GM12878 (cell line): ENCODE measurements around the gene TIPARP. TPM values are rescaled to one million over a fixed set of nuclear protein-coding genes. Genes with fewer than 3 reads are reported as not detected.

Source experiments
- ATAC-seq: fragments of 200-7000 bp; cut with Tn5 transposase; 3 replicates; pipeline ENCODE4 v1.9.1; 2020; ENCODE audit warnings: mild to moderate bottlenecking, moderate library complexity
- BruUV-seq: library from RNA; stranded (reverse); fragments of 400-500 nt; replicated peaks from 2 replicates; lab custom pipeline; 2021; lab: Mats Ljungman, UMichigan
- CTCF ChIA-PET: fragments of 300-600 bp; sonication (Branson Sonifier 250); formaldehyde crosslinking; extraction: SDS; loops from one replicate; lab custom pipeline; 2021; ENCODE audit warnings: inconsistent platforms; lab: Yijun Ruan, JAX
- POLR2A ChIA-PET: fragments of 350-600 bp; formaldehyde crosslinking; extraction: SDS; loops from one replicate; lab custom pipeline; 2021; ENCODE audit warnings: inconsistent platforms; lab: Charles Lee
- RAD21 ChIA-PET: fragments of 300-600 bp; sonication (Branson Sonifier 250); formaldehyde crosslinking; loops from one replicate; lab custom pipeline; 2023; ENCODE audit warnings: antibody characterized with exemption; ENCODE audit not compliant: unreplicated experiment; lab: Charles Lee
- SMC1A ChIA-PET: fragments of 300-600 bp; sonication (Branson Sonifier 250); formaldehyde crosslinking; loops from one replicate; lab custom pipeline; 2023; ENCODE audit not compliant: unreplicated experiment, uncharacterized antibody; lab: Charles Lee
- DNase-seq: peaks from one replicate; pipeline ENCODE4 v3.0.0-alpha.2; 2011; ENCODE audit warnings: low read depth, low spot score
- FAIRE-seq: peaks from 3 replicates; lab custom pipeline; 2011; peaks lifted over from hg19 to GRCh38; lab: Jason Lieb, UNC
- H2AFZ ChIP-seq: 2 replicates; pipeline ENCODE4 v1.6.0; 2011; ENCODE audit warnings: low read depth, low read length, control low read depth; ENCODE audit not compliant: control insufficient read depth
- H3K27ac ChIP-seq: 2 replicates; pipeline ENCODE4 v1.5.1; 2011; ENCODE audit warnings: control low read depth; ENCODE audit not compliant: control insufficient read depth, insufficient read depth
- H3K27me3 ChIP-seq, 2 experiments: replicated peaks in 1 of 2; 2 replicates each; pipeline versions ENCODE4 v1.6.0 to v1.6.1; 2011; ENCODE audit warnings: low read length in 1 of 2; ENCODE audit not compliant: control insufficient read depth in 2 of 2, insufficient read depth in 2 of 2
- H3K36me3 ChIP-seq, 2 experiments: 2 replicates each; pipeline ENCODE4 v1.5.1; 2011; ENCODE audit warnings: low read length in 1 of 2; ENCODE audit not compliant: control insufficient read depth in 2 of 2, insufficient read depth in 2 of 2
- H3K4me1 ChIP-seq: 2 replicates; pipeline ENCODE4 v1.6.1; 2011; ENCODE audit warnings: mild to moderate bottlenecking, low read length, moderate library complexity, mixed read lengths; ENCODE audit not compliant: control insufficient read depth, insufficient read depth
- H3K4me2 ChIP-seq: 2 replicates; pipeline ENCODE4 v1.6.0; 2011; ENCODE audit warnings: control low read depth; ENCODE audit not compliant: control insufficient read depth, insufficient read depth
- H3K4me3 ChIP-seq: fragments of 200-600 bp; sonication (generic); 2 replicates; pipeline ENCODE4 v1.5.1; 2016
- H3K79me2 ChIP-seq: 2 replicates; pipeline ENCODE4 v1.6.0; 2011; ENCODE audit warnings: low read length; ENCODE audit not compliant: control insufficient read depth, insufficient read depth
- H3K9ac ChIP-seq: 2 replicates; pipeline ENCODE4 v1.8.0; 2011; ENCODE audit warnings: low read length, control low read depth, mixed read lengths; ENCODE audit not compliant: control insufficient read depth, insufficient read depth
- H3K9me3 ChIP-seq: replicated peaks from 3 replicates; pipeline ENCODE4 v1.5.1; 2011; ENCODE audit warnings: mild to moderate bottlenecking, low read length; ENCODE audit not compliant: control insufficient read depth, insufficient read depth
- H4K20me1 ChIP-seq: 2 replicates; pipeline ENCODE4 v1.6.0; 2011; ENCODE audit not compliant: control insufficient read depth, insufficient read depth
- ATF7 ChIP-seq: fragments of 450-650 bp; IDR thresholded peaks from 2 replicates; pipeline ENCODE4 v1.6.1; 2016; ENCODE audit warnings: low read depth, mild to moderate bottlenecking
- BHLHE40 ChIP-seq, 2 experiments: fragments of 450-650 bp in 1 of 2; IDR thresholded peaks; 2 replicates each; pipeline ENCODE4 v1.6.1; 2011 to 2017; ENCODE audit warnings: low read depth in 2 of 2, borderline replicate concordance in 1 of 2, improper control_type of control experiment in 1 of 2, low read length in 1 of 2, mild to moderate bottlenecking in 1 of 2
- CEBPZ ChIP-seq: fragments of 150-350 bp; IDR thresholded peaks from 2 replicates; pipeline ENCODE4 v1.6.1; 2016; ENCODE audit warnings: low read depth, low read length
- E4F1 ChIP-seq: fragments of 450-650 bp; IDR thresholded peaks from 2 replicates; pipeline ENCODE4 v1.6.1; 2018; ENCODE audit warnings: borderline replicate concordance, mild to moderate bottlenecking; ENCODE audit not compliant: partially characterized antibody
- EED ChIP-seq: sonication (generic); IDR thresholded peaks from 2 replicates; pipeline ENCODE4 v1.6.1; 2016; ENCODE audit warnings: antibody characterized with exemption, low read depth
- HDGF ChIP-seq: fragments of 450-650 bp; IDR thresholded peaks from 2 replicates; pipeline ENCODE4 v1.6.1; 2016; ENCODE audit warnings: antibody characterized with exemption
- HSF1 ChIP-seq: fragments of 150-350 bp; IDR thresholded peaks from 2 replicates; pipeline ENCODE4 v1.6.1; 2014; ENCODE audit warnings: mild to moderate bottlenecking, low read depth, low read length
- IRF5 ChIP-seq: fragments of 450-650 bp; IDR thresholded peaks from 2 replicates; pipeline ENCODE4 v1.6.1; 2017; ENCODE audit warnings: borderline replicate concordance
- NR2C1 ChIP-seq: fragments of 450-650 bp; IDR thresholded peaks from 2 replicates; pipeline ENCODE4 v1.6.1; 2017; ENCODE audit warnings: antibody characterized with exemption, mild to moderate bottlenecking, moderate library complexity
- RAD51 ChIP-seq: fragments of 450-650 bp; IDR thresholded peaks from 2 replicates; pipeline ENCODE4 v1.6.1; 2016; ENCODE audit warnings: moderate library complexity, mild to moderate bottlenecking, inconsistent platforms
- RFX5 ChIP-seq: IDR thresholded peaks from 2 replicates; pipeline ENCODE4 v1.6.1; 2011; ENCODE audit warnings: low read depth, low read length, improper control_type of control experiment
- RUNX3 ChIP-seq: IDR thresholded peaks from 2 replicates; pipeline ENCODE4 v1.6.1; 2012; ENCODE audit warnings: low read length, inconsistent platforms
- SP1 ChIP-seq: IDR thresholded peaks from one replicate; pipeline ENCODE4 v1.6.1; 2011; ENCODE audit warnings: low read depth, low read length
- TCF12 ChIP-seq: IDR thresholded peaks from 2 replicates; pipeline ENCODE4 v1.6.1; 2011; ENCODE audit warnings: low read depth, mild to moderate bottlenecking, low read length
- USF1 ChIP-seq: IDR thresholded peaks from 2 replicates; pipeline ENCODE4 v1.6.1; 2011; ENCODE audit warnings: borderline replicate concordance, low read depth, mild to moderate bottlenecking, moderate library complexity, mixed read lengths, low read length; ENCODE audit not compliant: insufficient read depth; ENCODE audit errors: extremely low read length
- WGBS: methylation state at CpG from one replicate; pipeline ENCODE4 v1.1.6; 2016; ENCODE audit warnings: low lambda C conversion rate; ENCODE audit not compliant: insufficient replicate concordance, insufficient coverage; ENCODE audit errors: missing lambda C conversion rate; 5-methylcytosine and 5-hydroxymethylcytosine counted together
- in situ Hi-C: fragments of 300-500 bp; cut with MboI; formaldehyde crosslinking; loops from 9 replicates; pipeline ENCODE4 v1.14.3; 2018; ENCODE audit warnings: mixed read lengths
- intact Hi-C: fragments of 100-400 bp; cut with micrococcal nuclease; formaldehyde crosslinking; loops from one replicate; pipeline ENCODE4 v1.14.2; 2022; ENCODE audit not compliant: unreplicated experiment
- polyA plus RNA-seq, 11 experiments: library from polyadenylated mRNA; depleted of rRNA in 4 of 11; unstranded in 6 of 11; stranded (reverse) in 5 of 11; fragments of >200 nt; fragmentation: Nextera tagmentation in 4 of 11; fragmentation: Illumina TruSeq in 1 of 11; extraction: Ambion mirVana in 4 of 11; extraction: Trizol in 1 of 11; gene quantifications; 1 replicate in 1 of 11; 2 replicates in 10 of 11; pipeline versions ENCODE4 v1.2.1 to v1.2.3, GENCODE V29; 2011 to 2016; ENCODE audit warnings: inconsistent platforms in 2 of 11, missing spikeins in 2 of 11, low read depth in 1 of 11
- total RNA-seq, 4 experiments: library from RNA; depleted of rRNA in 3 of 4; stranded (reverse); fragments of >200 nt in 3 of 4; fragmentation: Illumina TruSeq in 1 of 4; extraction: Trizol in 1 of 4; gene quantifications; 2 replicates each; pipeline versions ENCODE4 v1.2.1 to v1.2.3, GENCODE V29; 2013 to 2021

The TIPARP gene
- total and polyA plus RNA-seq, 10 of the 15 experiments (the other 5 are each of a cell fraction or from before 2014, with no cell fraction given): 3.2 to 21.5 (median 12.0) TPM

GRCh38 chr3:156626104-156626503, 48.3 kb upstream of the TIPARP start:
- no peak for DNase-seq
- RAD21 ChIA-PET: interaction anchor here (1.1 to 1.3 kb wide), 2 partner anchors 12 to 47 kb away, joined by 3 read pairs; no protein-coding TSS in a partner anchor
- FAIRE-seq: no peak
- H3K27me3 ChIP-seq: no peaks in the 10 kb centered on the region
- no peak overlapping the region for H2AFZ ChIP-seq
- SMC1A ChIA-PET: interaction anchor here (0.9 to 1.6 kb wide), 7 partner anchors 11 to 70 kb away, joined by 3 to 4 read pairs (median 3); no protein-coding TSS in a partner anchor
- no peak overlapping the region for H3K4me2 ChIP-seq
- POLR2A ChIA-PET: no interaction called here
- 54% methylated on average over 5 of the region's 5 CpGs for WGBS
- no peak for ATAC-seq
- H3K9ac ChIP-seq: no peak overlapping the region
- no peaks in the 10 kb centered on the region for H3K9me3 ChIP-seq
- CTCF ChIA-PET: interaction anchor here (1.3 kb wide), 1 partner anchor 47 kb away, joined by 3 read pairs; no protein-coding TSS in a partner anchor
- TF ChIP-seq BHLHE40 (IDR thresholded peaks at IDR 0.05; ENCODE audit: borderline replicate concordance in 1 of 2, low read depth in 2 of 2, low read length in 1 of 2) (peak in 1 of 2 experiments; percentile 43; a peak in 1 of 4 replicates), RUNX3 (peak; percentile 30; the same call in 1 of the 2 replicates), IRF5 (no peak), RFX5 (no peak), TCF12 (no peak), EED (no peak), USF1 (peak; percentile 29), SP1 (no peak), HDGF (no peak), RAD51 (peak; percentile 45; the same call in 1 of the 2 replicates), HSF1 (no peak), ATF7 (peak; percentile 18; the same call in 1 of the 2 replicates), NR2C1 (no peak), CEBPZ (no peak), E4F1 (no peak)
- H3K79me2 ChIP-seq: no peaks in the 10 kb centered on the region
- in situ Hi-C loops (no loop called here), intact Hi-C loops (no loop called here)
- H3K36me3 ChIP-seq: no peaks in the 10 kb centered on the region; a peak in 1 of 4 replicates
- BruUV-seq: no TSS peak
- H3K4me3 ChIP-seq: no peak overlapping the region
- H3K4me1 ChIP-seq: no peaks in the 10 kb centered on the region
- no peak overlapping the region for H3K27ac ChIP-seq
- H4K20me1 ChIP-seq: no peaks in the 10 kb centered on the region
